ENCODE measurements around the gene ADAM8. TPM values are rescaled to one million over a fixed set of nuclear protein-coding genes. Genes with fewer than 3 reads are reported as not detected.

ADAM8 gene
- total RNA-seq, 1 experiment from 2014 or later, result 113 TPM

- ATAC-seq, result no peak
- TF ChIP-seq EZH2 (IDR thresholded peaks at IDR 0.05; ENCODE audit: low read length, unreplicated experiment), result no peak
- Histone ChIP-seq H3K9me2 (replicated peaks; ENCODE audit: low read length) (no peaks in the 10 kb centered on the region), H3K4me2 (ENCODE audit: low read length) (no peak overlapping the region), H3K27me3 (ENCODE audit: low read length) (peaks cover 12% of the 10 kb centered on the region), H3K79me2 (ENCODE audit: low read length) (no peaks in the 10 kb centered on the region), H3F3A (ENCODE audit: low read length, unreplicated experiment) (no peaks in the 10 kb centered on the region), H4K20me1 (ENCODE audit: low read length) (no peaks in the 10 kb centered on the region), H3K4me3 (ENCODE audit: low read length) (no peak overlapping the region), H3K9me3 (ENCODE audit: low read length) (no peaks in the 10 kb centered on the region), H3K27ac (ENCODE audit: low read length) (no peak overlapping the region), H3K4me1 (ENCODE audit: insufficient read depth, low read length) (no peaks in the 10 kb centered on the region), H2AFZ (ENCODE audit: low read length) (no peak overlapping the region), H3K36me3 (ENCODE audit: low read depth, low read length) (no peaks in the 10 kb centered on the region), H3K9ac (ENCODE audit: low read length) (no peak overlapping the region)
- ChIA-PET CTCF (no interaction called here), POLR2A (ENCODE audit: unreplicated experiment) (no interaction called here)
- no peak for DNase-seq
- BruUV-seq (replicated peaks), result no TSS peak
- intact Hi-C loops (cut with micrococcal nuclease), result no loop called here
These were observed 45.3 kb downstream of the ADAM8 start for GRCh38 chr10:133231244-133231945.

GRCh38 chr10:133230387-133231195, 46.1 kb downstream of the ADAM8 start:
- Histone ChIP-seq H3K4me3 (ENCODE audit: low read length) (no peak overlapping the region), H4K20me1 (ENCODE audit: low read length) (no peaks in the 10 kb centered on the region), H3K4me2 (ENCODE audit: low read length) (no peak overlapping the region), H3K36me3 (ENCODE audit: low read depth, low read length) (no peaks in the 10 kb centered on the region), H3K9me3 (ENCODE audit: low read length) (no peaks in the 10 kb centered on the region), H2AFZ (ENCODE audit: low read length) (no peak overlapping the region), H3F3A (ENCODE audit: low read length, unreplicated experiment) (no peaks in the 10 kb centered on the region), H3K27me3 (ENCODE audit: low read length) (0 out of 2 replicates have a peak, but pooled peaks cover 7% of the 10 kb centered on the region), H3K9me2 (replicated peaks; ENCODE audit: low read length) (no peaks in the 10 kb centered on the region), H3K9ac (ENCODE audit: low read length) (no peak overlapping the region), H3K79me2 (ENCODE audit: low read length) (no peaks in the 10 kb centered on the region), H3K27ac (ENCODE audit: low read length) (no peak overlapping the region), H3K4me1 (ENCODE audit: insufficient read depth, low read length) (no peaks in the 10 kb centered on the region)
- intact Hi-C loops (cut with micrococcal nuclease), result no loop called here
- TF ChIP-seq EZH2phosphoT487 (IDR thresholded peaks at IDR 0.05; ENCODE audit: borderline replicate concordance, low read length), result no peak
- TF ChIP-seq CTCF (conservative IDR thresholded peaks at IDR 0.05; ENCODE audit: low read depth, low read length), result no peak
- TF ChIP-seq EZH2 (IDR thresholded peaks at IDR 0.05; ENCODE audit: low read length, unreplicated experiment), result no peak
- DNase-seq (no peak), ATAC-seq (no peak)
- no TSS peak for BruUV-seq (replicated peaks)
- ChIA-PET POLR2A (ENCODE audit: unreplicated experiment) (no interaction called here), CTCF (no interaction called here)

DNA sequence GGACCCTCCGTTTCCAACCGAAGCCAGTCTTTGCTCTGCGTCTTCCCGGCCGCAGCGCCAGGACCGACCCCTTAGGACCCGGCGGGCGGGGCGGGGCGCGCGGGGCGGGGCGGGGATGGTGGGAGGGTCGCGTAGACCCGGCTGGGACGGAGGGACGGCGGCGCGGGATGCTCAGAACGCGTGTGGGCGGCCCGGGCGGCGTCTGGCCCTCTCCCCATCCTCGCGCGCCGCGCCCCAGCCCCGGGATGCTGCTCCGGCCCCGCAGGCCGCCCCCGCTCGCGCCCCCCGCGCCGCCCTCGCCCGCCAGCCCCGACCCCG, 46.7 kb downstream of the ADAM8 start, which contains the start of gene UTF1:
UTF1 (plus strand) TSS at position 174 of the 318 bp plus-strand sequence; CDS start at position 246, 72 bp downstream.
- Histone ChIP-seq H3K27me3 (ENCODE audit: low read length) (0 out of 2 replicates have a peak, but pooled peaks cover 7% of the 10 kb centered on the region), H3K9me2 (replicated peaks; ENCODE audit: low read length) (no peaks in the 10 kb centered on the region), H3K4me1 (ENCODE audit: insufficient read depth, low read length) (no peaks in the 10 kb centered on the region), H2AFZ (ENCODE audit: low read length) (no peak within 1 kb of the TSS), H3K27ac (ENCODE audit: low read length) (no peak within 1 kb of the TSS), H3K4me2 (ENCODE audit: low read length) (no peak within 1 kb of the TSS), H4K20me1 (ENCODE audit: low read length) (no peaks in the 10 kb centered on the region), H3K36me3 (ENCODE audit: low read depth, low read length) (no peaks in the 10 kb centered on the region), H3K79me2 (ENCODE audit: low read length) (no peaks in the 10 kb centered on the region), H3K9ac (ENCODE audit: low read length) (no peak within 1 kb of the TSS), H3K4me3 (ENCODE audit: low read length) (no peak within 1 kb of the TSS), H3F3A (ENCODE audit: low read length, unreplicated experiment) (no peaks in the 10 kb centered on the region), H3K9me3 (ENCODE audit: low read length) (no peaks in the 10 kb centered on the region)
- ChIA-PET CTCF (no interaction called here), POLR2A (ENCODE audit: unreplicated experiment) (no interaction called here)
- intact Hi-C loops (cut with micrococcal nuclease), result no loop called here
- BruUV-seq (replicated peaks), result no TSS peak
- no peak for DNase-seq
- no peak for ATAC-seq
- TF ChIP-seq EZH2 (IDR thresholded peaks at IDR 0.05; ENCODE audit: low read length, unreplicated experiment) (no peak), CTCF (conservative IDR thresholded peaks at IDR 0.05; ENCODE audit: low read depth, low read length) (no peak), EZH2phosphoT487 (IDR thresholded peaks at IDR 0.05; ENCODE audit: borderline replicate concordance, low read length) (no peak)

All from PC-3 (cell line).